ENCODE measurements around the gene SLC25A15. TPM values are rescaled to one million over a fixed set of nuclear protein-coding genes. Genes with fewer than 3 reads are reported as not detected.
A peak's percentile ranks its signal among the peaks of the same experiment; 100 is the strongest.

The SLC25A15 gene
- total RNA-seq, 1 experiment from 2014 or later = 24.5 TPM

GRCh38 chr13:40787062-40787461, 2.3 kb upstream of the SLC25A15 start:
- H4K20me1 ChIP-seq (ENCODE audit: insufficient read depth) = no peaks in the 10 kb centered on the region
- H3K4me1 ChIP-seq (ENCODE audit: control insufficient read depth in 1 of 2, insufficient read depth in 2 of 2, low read length in 2 of 2) = peaks cover 15 to 36% of the 10 kb centered on the region in 2 experiments; a peak in 3 of 4 replicates
- no peaks in the 10 kb centered on the region for H3K27me3 ChIP-seq (ENCODE audit: insufficient read depth, low read length)
- no peaks in the 10 kb centered on the region for H3K9me3 ChIP-seq (ENCODE audit: control insufficient read depth in 1 of 2, insufficient read depth in 1 of 2, low read depth in 1 of 2, low read length in 2 of 2)
- H3K4me3 ChIP-seq (replicated peaks in 1 of 2; ENCODE audit: low read depth in 1 of 2, low read length in 2 of 2) = no peak overlapping the region
- H3K79me2 ChIP-seq (ENCODE audit: insufficient read depth, low read length) = peaks cover 14% of the 10 kb centered on the region
- DNase-seq (ENCODE audit: low read depth, low spot score) = no peak
- no peak overlapping the region for H3K9ac ChIP-seq (ENCODE audit: low read length)
- POLR2A ChIA-PET = interaction anchor here (1.4 kb wide), 1 partner anchor 123 kb away, joined by 5 read pairs; no protein-coding TSS in a partner anchor
- H3K27ac ChIP-seq (ENCODE audit: low read depth, low read length) = no peak overlapping the region
- TF ChIP-seq MAX (IDR thresholded peaks at IDR 0.05) = no peak
- TF ChIP-seq TCF7L2 (IDR thresholded peaks at IDR 0.05; ENCODE audit: borderline replicate concordance, extremely low read depth, insufficient read depth, insufficient read length) = no peak
- TF ChIP-seq FOSL1 (IDR thresholded peaks at IDR 0.05; ENCODE audit: low read depth) = no peak
- no peak for TF ChIP-seq ZFX (IDR thresholded peaks at IDR 0.05)
- no peak for TF ChIP-seq YY1 (IDR thresholded peaks at IDR 0.05; ENCODE audit: extremely low read depth, insufficient replicate concordance, low read depth, low read length)
- TF ChIP-seq CEBPB (IDR thresholded peaks at IDR 0.05; ENCODE audit: low read depth) = no peak
- TF ChIP-seq JUND (IDR thresholded peaks at IDR 0.05) = no peak
- no peak for TF ChIP-seq REST (IDR thresholded peaks at IDR 0.05; ENCODE audit: low read depth)
- TF ChIP-seq SIN3A (IDR thresholded peaks at IDR 0.05; ENCODE audit: low read depth) = no peak
- no peak for TF ChIP-seq POLR2A (IDR thresholded peaks at IDR 0.05; ENCODE audit: borderline replicate concordance, extremely low read depth, insufficient read depth, insufficient read length)
- TF ChIP-seq ELF1 (IDR thresholded peaks at IDR 0.05; ENCODE audit: borderline replicate concordance, low read depth) = no peak
- intact Hi-C loops (cut with micrococcal nuclease) = no loop called here
- ATAC-seq = no peak
- RAD21 ChIA-PET (ENCODE audit: low non-redundant PET in 1 of 2, low total read pairs in 2 of 2, uncharacterized antibody in 2 of 2, unreplicated experiment in 2 of 2) = no interaction called here
- H3K4me2 ChIP-seq (ENCODE audit: low read length) = peak overlapping the region; percentile 38
- no peaks in the 10 kb centered on the region for H3K9me2 ChIP-seq (ENCODE audit: insufficient read depth)
- BruUV-seq (replicated peaks) = no TSS peak
- CTCF ChIA-PET = interaction anchor here (1.1 kb wide), 1 partner anchor 10 kb away, joined by 3 read pairs; no protein-coding TSS in a partner anchor
- H3K36me3 ChIP-seq (ENCODE audit: control insufficient read depth in 1 of 2, insufficient read depth in 2 of 2, low read length in 2 of 2) = no peaks in the 10 kb centered on the region
- no peak overlapping the region for H2AFZ ChIP-seq (ENCODE audit: low read depth, low read length, poor library complexity, severe bottlenecking)

Measured in HCT116 (cell line).